HG02763 (cell line): Measurements from ENCODE around the gene STK38.
"Not testable (repeated sequence)": the region's sequence is repeated elsewhere in the genome, so short reads cannot be mapped to it uniquely, and the experiment has no call there.

ENCODE experiments used
- ATAC-seq: cut with Tn5 transposase; IDR thresholded peaks from one replicate; pipeline ENCODE4 v1.9.1; 2021; ENCODE audit warnings: mild to moderate bottlenecking, moderate library complexity; ENCODE audit not compliant: unreplicated experiment

Gene STK38

DNA sequence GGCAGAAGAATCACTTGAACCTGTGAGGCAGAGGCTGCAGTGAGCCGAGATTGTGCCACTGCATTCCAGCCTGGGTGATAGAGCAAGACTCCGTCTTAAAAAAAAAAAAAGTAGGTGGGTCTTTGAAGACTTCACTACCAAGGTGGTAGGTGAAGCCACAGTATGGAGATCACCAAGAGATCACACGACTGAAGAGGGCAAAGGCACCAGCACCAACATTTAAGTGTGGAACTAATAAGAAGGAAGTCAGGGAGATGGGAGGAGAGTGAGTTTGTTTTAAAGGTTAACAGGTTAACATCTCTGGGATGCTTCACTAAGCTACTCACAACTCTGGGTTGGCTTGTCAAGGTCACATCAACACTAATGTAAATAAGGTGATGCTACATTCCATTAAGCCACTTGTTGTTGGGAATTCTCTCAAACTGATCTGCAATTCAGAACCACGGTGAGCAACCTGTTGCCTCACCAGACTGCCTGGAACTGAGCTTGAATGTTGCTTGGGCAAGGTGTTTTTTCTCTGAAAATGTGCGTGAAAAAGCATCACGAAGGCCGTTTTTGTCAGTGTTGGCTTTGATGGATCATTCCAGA lies 55.8 kb downstream of the STK38 start:
- no peak for ATAC-seq

DNA sequence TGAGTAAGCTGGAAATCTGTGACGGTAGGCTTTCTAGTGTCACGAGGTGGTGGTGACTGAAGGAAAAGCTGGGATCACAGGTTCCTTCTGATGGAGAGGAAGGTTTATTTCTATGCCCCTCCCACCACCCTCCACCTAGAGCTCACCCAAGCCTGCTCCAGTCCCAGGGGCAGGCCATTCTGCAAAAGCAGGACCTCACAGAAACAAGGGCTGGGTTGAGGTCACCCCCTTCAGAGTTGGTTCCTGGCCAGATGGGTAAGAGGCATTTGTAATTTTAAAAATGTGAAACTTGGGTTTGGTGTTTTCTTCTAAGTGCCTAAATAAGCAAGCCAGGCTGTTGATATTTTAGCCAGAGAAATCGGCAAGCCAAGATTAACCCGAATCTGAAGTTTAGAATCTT lies 57.9 kb downstream of the STK38 start:
- no peak for ATAC-seq

DNA sequence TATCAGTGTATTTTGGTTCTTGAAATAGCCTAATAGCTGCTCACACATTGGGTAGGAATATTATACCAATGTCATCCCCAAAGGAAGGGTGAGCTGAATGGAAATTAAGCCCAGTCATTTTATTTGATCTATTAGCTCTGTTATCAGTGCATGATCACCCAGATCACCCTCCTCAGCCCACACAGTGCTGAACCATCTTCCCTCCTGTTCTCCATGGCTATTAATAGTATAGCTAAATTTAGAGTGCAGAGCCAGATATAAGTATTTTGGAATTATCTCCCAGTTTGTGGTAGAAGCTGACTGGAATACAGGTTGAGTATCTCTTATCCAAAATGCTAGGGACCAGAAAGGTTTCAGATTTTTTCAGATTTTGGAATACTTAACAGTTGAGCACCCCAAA lies 59.1 kb downstream of the STK38 start:
- ATAC-seq, result no peak

DNA sequence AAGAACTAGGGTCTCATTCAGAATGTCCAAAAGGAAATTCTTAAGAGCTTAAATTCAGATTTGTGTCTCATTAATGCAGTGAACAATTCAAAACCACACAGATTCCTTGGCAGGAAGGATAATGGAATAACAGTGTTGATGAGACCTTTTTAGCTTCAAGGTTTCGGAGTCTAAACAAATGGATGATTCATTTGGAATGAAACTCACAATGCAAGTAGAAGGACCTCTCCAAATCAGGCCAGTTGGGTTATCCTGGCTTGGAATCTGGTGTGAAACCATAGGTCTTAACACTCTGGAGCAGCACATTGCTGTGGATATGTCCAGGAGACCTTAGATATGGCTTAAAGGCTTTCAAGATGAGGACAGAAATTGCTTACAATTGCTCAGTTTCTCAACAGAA lies 59.6 kb downstream of the STK38 start:
- ATAC-seq, result no peak

DNA sequence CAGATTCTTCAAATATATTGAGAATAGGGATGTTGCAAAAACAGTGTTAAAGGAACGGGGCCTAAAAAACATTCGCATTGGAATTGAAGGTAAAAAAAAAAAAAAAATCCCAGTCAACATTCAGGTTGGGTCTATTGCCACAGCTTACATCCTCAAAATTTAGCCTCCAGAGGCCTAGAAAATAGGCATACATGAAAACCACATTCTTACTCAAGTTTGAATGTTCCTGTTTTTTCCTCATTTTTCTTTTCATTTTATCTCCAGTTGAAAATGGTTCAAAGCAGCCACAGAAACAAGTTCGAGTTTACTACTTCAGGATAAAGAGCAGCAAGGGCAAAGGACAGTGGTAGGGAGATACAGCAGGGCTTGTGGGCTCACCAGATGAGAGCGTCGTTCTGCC lies 62.5 kb downstream of the STK38 start:
- ATAC-seq, result no peak

DNA sequence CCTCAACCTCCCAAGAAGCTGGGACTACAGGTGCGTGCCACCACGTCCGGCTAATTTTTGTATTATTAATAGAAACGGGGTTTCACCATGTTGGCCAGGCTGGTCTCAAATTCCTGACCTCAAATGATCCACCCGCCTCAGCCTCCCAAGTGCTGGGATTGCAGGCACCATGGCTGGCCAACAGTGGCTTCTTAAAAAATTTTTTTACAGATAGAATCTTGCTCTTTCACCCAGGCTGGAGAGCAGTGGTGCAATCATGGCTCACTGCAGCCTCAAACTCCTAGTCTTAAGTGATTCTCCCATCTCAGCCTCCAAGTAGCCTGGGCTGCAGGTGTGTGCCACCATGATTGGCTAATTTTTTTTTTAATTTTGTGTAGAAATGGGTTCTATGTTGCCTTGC lies 64.0 kb downstream of the STK38 start:
- ATAC-seq, result not testable (repeated sequence)

DNA sequence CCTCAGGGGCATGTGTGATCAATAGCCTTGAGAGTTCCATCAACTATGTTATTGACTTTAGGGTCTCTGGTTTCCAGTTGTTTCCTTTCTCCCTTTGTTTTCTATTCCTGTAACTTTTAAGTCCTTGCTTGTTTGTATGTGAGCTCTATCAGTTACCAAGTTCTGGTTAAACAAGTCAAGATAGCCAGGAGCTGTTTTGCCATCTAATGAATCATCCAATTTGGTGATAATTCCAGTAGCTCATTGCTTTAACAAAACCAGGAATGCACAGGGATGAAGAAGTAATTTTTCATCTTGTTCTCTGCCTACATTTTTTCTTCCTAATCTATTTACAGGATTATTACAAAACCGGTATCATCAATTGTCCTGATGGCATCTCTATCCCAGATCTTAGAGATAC lies 68.0 kb downstream of the STK38 start:
- no peak for ATAC-seq

DNA sequence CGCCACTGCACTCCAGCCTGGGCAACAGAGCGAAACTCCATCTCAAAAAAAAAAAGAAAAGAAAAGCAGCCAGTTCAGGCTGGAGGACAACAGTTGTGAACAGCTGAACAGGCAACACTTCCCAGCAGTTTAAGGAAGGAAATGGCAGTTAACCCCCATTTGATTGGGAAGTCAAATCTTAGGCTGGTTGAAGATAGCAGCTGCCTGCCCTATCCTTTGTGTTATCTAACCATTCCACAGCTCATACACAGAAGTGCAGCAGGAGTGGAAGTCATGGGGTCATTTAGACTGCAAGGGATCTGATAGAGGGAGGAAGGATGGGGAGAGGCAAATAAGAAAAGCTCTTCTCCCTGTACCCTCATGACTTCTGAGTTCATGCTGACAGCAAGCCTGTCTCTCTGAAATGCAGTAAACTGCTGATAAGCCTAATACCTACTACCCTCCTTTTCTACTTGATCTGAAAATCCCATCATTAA lies 69.2 kb downstream of the STK38 start:
- no peak for ATAC-seq

DNA sequence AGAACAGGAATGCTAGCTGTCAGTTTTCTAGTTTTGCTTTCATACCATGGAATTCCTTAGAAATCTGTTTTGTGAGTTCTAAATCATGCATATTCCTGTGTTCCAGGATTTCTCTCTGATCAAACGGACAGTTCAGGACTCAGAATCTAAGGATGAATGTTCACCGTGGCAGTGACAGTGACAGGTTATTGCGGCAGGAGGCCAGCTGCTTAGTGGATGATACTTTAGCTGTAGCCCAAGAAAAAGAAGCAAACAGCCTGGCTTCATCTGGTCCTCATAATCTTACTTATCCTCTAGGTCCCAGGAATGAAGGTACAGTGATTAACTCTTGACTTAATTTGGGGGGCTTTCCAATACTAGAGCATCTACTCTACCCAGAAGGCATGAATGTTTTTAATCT lies 77.3 kb downstream of the STK38 start:
- no peak for ATAC-seq

DNA sequence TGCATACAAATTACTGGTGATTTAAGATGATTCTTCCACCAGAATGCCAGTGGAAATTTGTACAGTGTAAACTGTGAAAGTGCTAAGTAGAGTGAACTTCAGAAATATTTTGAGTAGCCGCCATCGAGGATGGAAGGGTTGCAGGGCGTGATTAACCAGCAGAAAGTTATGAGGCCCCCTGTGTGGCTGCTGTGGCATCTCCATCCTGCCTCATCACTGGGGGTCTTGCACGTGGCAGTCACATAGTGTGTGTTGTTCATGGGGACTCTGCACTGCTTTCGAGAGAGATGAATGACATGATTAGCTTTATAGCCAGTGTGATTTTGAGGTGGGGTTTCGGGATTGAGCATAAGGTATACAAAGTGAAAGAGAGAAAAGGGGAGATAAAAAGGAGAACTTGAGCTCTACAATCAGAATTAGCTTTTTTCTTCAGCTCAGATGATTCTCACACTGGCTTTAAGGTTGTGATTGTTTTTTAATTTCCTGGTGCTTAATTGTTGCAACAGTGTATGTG lies 78.1 kb downstream of the STK38 start:
- ATAC-seq, result no peak

DNA sequence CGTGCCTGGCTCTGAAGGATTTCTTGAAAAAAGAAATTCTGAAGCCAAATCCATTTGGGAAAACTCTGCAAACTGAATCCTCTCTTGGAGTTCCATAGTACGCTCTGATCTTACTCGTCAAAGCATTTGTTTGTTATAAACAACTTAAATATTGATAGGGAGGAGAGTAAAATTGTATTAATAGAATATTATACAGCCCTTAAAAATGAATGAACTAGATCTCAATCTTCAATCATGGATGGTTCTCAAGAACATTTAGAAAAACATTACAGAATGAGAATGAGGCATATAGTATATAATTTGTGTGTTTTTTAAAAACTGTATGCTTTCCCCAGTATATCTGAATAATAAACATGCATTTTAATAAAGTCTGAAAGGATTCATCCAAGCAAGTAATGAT lies 79.7 kb downstream of the STK38 start:
- ATAC-seq, result no peak

DNA sequence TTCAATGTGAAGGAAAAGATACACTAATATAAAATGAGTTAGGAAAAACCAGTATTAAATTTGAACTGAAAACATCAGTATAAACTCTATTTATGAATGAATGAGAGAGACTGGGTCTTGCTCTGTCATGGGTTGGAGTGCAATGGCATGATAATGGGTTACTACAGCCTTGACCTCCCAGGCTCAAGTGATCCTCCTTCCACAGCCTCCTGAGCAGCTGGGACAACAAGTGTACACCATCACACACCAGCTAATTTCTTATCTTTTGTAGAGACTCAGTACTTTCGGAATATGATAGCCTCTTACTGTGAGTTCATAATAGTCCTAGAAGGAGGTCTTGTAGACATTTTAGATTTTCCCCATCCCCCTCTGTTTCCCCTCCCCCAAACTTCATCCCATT lies 83.0 kb downstream of the STK38 start:
- ATAC-seq, result no peak

DNA sequence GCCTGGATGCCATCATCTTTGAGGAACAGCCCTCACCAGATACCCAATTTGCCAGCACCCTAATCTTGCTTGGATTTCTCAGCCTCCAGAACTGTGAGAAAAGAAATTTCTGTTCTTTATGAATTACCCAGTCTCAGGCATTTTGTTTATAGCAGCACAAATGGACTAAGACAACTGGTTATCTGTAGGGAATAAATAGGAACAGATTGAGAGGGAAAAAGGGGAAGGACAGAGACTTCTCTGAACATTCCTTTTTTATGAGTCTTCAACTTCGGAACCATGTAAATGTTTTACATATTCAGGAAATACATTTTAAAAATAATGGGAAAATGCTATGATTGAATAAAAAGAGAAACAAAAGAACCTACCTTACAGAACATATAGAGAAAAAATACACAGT lies 83.6 kb downstream of the STK38 start:
- no peak for ATAC-seq

DNA sequence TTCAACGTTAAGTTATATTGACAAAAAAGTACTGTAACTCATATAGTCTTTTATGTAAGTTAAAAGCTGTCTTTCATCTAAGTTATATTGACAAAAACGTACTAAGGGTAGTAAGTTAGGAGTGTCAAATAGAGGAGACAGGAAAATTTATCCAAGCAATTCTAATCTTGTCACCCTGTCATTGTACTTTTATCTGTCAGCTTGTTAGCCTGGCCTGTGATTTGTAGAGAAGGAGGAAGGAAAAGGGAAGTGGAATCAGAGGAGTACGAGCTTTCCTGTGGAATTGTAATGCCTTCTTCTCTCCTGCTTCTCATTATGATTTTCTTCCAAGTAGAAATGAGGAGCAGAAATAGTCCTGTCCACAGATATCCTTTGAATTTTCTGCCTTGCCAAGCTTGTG lies 85.6 kb downstream of the STK38 start:
- ATAC-seq, result no peak

DNA sequence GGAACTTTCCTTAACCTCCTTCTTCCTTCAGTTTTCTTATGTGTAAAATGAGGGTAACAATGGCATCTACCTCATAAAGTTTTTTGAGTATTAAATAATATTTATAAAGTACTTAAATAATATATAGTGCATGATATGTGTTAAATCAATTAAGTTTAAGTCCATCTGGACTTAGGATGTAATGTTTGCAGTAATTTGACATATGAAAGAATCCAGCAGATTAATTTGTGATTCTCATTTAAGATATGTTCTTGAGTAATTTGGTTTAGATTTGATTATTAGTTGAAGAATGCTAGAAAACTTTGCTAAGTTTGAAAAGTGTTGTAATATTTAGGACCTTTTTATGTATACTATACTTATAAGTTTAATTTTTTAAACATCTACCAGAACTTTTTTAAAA lies 86.4 kb downstream of the STK38 start:
- ATAC-seq, result no peak

DNA sequence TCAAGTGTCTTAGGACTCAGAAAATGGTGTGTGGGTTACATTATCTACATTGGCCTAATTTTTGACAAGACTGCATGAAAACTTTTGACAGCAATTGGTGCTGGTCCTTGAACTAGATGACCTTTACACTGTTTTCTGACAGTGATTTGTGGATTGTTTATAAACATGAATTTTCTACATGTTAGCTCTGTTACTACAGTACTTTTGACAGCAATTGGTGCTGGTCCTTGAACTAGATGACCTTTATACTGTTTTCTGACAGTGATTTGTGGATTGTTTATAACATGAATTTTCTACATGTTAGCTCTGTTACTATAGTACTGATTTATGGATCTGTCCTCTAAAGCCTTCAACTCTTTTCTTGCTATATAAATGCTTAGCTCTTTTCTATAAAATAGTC lies 87.8 kb downstream of the STK38 start:
- no peak for ATAC-seq

DNA sequence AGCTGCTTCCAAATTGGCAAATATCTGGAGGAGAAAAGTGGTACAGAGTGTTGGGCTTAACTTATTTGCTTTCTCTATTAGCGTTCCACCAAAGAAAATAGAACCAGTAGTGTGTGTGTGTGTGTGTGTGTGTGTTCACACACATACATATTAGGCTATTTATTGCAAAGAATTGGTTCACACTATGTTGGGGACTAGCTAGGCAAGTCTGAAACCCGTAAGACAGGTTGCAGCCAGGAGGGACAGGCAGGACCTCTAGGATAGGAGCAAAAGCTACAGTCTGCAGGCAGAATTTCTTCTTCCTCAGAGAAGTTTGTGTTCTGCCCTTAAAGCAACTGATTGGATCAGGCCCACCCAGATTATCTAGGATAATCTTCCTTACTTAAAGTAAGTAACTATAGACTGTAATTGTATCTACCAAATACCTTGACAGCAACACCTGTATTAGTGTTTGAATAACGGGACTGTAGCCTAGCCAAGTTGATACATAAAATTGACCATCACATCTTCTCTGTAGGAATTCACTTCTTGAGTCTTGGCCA lies 91.7 kb downstream of the STK38 start:
- no peak for ATAC-seq

DNA sequence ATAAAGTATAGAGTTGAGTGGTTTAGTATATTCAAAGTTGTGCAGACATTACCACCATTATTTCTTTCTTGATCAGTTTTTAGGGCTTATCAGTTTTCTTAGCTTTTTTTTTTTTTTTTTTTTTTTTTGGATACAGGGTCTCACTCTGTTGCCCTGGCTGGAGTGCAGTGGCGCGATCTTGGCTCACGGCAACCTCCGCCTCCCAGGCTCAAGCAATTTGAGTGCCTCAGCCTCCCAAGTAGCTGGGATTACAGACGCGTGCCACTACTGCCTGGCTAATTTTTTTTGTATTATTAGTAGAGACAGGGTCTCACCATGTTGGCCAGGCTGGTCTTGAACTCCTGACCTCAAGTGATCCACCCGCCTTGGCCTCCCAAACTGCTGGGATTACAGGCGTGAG lies 94.4 kb downstream of the STK38 start:
- not testable (repeated sequence) for ATAC-seq

DNA sequence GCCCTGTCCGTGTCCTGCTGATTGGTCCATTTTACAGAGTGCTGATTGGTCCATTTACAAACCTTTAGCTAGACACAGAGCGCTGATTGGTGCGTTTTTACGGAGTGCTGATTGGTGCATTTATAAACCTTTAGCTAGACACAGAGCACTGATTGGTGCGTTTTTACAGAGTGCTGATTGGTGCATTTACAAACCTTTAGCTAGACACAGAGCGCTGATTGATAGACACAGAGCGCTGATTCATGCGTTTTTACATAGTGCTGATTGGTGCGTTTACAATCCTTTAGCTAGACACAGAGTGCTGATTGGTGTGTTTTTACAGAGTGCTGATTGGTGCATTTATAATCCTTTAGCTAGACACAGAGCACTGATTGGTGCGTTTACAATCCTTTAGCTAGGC lies 98.1 kb downstream of the STK38 start:
- ATAC-seq, result not testable (repeated sequence)

DNA sequence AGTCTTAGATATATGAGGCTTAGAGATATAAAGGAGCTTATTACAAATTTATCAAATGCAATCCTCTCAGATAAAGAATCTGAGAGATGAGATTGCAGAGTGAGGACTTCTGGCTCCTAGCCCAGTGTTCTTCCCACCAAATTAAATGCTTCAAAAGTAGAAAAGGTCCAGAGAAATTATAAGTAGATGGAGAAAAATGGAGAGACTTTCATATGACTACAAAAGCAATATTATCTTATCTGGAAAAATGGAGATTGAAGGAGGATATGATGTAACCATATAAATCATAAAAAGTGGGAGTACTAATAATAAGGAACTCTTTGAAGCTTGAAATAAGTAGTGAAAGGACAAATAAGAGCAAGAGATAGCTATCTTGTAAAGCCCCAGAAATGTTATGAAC lies 101.7 kb downstream of the STK38 start:
- no peak for ATAC-seq

DNA sequence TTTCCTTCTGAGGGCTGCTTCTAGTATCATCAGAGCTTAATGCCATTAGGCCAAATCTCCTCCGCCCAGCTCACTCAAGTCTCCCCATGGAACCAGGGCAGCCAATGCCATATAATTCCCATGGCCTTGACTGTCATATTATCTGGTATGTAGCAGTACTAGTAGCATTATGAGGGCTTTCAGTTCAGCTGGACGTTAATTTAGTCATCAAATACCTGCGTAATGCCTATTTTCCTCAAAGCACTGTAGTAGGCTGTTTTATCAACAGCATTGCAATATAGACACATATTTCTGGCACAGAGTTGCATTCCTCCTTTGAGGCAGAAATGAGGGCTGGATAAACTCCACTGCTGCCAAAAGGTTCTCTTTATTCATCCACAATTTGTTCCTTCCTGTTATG lies 102.8 kb downstream of the STK38 start:
- no peak for ATAC-seq
